GM18861 (cell line): ENCODE results near the gene TTLL10.
"Not testable (repeated sequence)": the region's sequence is repeated elsewhere in the genome, so short reads cannot be mapped to it uniquely, and the experiment has no call there.

Experiments used
- ATAC-seq: cut with Tn5 transposase; IDR thresholded peaks from one replicate; pipeline ENCODE4 v1.9.1; 2021; ENCODE audit not compliant: unreplicated experiment

The TTLL10 gene

GRCh38 chr1:1171161-1171545 is 2.5 kb upstream of the TTLL10 start:
- no peak for ATAC-seq

GRCh38 chr1:1171546-1172340 is 1.9 kb upstream of the TTLL10 start:
- no peak for ATAC-seq

- ATAC-seq = no peak
Observed at GRCh38 chr1:1173061-1173792, 453 bp upstream of the TTLL10 start.

DNA sequence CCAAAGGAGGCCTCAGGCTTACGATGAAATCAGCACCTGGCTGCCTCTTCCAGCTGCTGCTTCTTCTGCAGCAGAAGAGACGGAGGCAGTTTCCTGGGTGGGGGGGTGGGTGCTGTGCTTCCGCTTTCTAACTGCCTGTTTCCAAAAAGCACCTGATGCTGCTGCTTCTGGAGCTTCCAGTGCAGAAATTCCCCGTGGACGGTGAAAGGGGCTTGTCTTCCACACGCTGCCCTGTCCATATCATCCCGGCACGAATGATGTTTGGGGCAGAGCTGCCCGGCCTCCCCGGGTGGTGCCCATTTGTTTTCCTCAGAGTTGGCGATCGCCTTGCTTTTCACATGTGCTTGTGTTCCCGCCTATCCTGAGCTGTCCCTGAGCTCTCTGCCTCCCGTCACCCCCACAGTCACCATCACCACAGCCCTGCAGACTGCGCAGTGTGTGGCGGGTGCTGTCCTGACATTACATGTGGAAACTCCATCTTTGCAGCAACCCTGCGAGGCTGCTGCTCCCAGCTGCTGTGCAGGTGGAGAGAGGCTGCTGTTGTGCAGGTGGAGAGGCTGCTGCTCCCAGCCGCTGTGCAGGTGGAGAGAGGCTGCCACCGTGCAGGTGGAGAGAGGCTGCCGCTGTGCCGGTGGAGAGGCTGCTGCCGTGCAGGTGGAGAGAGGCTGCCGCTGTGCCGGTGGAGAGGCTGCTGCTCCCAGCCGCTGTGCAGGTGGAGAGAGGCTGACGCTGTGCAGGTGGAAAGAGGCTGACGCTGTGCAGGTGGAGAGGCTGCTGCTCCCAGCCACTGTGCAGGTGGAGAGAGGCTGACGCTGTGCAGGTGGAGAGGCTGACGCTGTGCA is 1.8 kb downstream of the TTLL10 start:
- no peak for ATAC-seq

DNA sequence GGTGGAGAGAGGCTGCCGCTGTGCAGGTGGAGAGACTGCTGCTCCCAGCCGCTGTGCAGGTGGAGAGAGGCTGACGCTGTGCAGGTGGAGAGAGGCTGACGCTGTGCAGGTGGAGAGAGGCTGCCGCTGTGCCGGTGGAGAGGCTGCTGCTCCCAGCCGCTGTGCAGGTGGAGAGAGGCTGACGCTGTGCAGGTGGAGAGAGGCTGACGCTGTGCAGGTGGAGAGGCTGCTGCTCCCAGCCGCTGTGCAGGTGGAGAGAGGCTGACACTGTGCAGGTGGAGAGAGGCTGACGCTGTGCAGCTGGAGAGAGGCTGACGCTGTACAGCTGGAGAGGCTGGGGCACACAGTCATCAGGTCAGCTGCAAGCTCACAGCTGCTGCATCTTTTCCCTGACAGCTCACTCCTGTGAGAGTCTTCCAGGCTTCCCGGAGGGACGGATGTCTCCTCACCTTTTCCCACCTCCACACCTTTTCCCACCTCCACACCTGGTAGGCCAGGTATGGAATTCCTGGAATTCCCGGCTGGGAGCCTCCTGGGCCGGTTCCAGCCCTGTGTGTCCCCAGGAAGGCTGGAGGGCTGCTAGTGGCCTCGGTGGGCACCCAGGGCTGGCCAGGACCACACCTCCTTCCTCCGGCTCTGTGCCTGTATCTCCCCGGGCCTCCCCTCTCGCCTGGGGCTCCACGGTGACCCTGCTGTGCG is 2.5 kb downstream of the TTLL10 start:
- not testable (repeated sequence) for ATAC-seq

DNA sequence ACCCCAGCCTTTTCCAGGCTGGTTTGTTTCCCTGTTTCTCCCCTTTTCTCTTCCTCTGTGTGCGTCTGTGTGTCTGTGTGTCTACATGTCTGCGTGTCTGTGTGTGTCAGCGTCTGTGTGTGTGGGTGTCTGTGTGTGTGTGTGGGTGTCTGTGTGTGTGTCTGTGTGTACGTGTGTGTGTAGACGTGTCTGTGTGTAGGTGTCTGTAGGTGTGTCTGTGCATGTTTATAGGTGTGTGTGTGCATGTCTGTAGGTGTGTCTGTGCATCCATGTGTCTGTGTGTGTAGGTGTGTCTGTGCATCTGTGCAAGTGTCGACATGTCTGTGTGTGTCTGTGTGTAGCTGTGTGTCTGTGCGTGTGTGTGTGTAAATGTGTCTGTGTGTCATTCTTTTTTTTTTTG is 3.3 kb downstream of the TTLL10 start:
- ATAC-seq = no peak

DNA sequence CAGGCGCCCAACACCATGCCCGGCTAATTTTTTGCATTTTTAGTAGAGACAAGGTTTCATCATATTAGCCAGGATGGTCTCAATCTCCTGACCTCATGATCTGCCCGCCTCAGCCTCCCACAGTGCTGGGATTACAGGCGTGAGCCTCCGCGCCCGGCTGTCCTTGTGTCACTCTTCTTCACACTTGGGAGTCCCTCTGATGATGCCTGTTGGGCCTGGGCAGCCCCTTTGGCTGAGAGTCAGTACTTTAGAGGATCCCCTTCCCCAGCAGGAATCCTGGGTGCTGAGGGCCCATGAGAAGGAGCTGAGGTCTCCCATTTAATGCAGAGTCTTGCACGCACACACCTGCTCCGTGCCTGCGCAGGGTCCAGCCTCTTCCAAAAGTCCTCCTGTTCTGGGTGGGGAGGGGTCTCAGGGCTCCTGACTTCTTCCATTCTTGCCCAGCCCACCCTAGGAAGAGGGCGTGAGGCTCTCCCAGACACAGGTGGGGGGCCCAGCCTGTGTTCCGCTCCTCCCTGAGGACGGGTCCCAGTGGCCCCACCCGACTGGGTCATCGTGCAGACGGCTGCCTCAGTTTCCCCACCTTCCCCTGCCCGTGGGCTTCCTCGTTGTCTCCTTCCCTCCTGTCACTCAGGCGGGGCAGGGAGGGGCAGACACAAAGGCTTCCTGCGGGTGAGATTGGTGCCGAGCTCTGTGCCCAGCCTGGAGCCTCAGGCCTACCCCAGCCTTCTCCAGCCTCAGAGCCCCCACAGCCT is 3.9 kb downstream of the TTLL10 start:
- ATAC-seq = no peak

GRCh38 chr1:1178794-1179331 is 5.2 kb downstream of the TTLL10 start:
- no peak for ATAC-seq

DNA sequence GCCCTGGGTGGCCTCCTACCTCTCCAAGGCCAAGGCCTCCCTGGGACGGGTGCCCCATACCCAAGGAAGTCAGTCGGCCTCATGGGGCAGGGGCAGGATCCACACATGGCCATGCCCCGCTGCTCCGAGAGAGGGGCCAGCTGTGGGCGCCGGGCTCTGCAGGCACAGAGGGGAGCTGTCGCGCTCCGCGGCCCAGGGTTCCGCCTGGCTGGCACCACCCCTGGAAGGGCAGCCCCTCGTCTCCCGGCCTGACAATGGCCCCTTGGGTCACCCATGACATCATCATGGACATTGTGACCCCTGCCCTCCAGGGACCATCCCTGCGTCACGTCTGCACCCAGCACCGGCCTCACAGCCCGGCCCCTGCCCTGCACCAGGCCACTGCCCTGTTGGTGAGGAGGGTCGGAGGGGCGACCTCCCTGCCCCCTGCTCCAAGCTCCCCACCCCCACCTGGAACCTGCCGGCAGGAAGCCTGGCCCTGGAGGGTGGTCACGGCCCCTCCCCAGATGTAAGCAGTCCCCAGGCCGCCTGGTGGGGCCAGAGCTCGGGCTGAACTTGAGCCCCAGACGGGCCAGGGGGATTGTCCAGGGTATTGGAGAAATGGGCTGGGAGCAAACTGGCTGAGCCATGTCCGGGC is 5.8 kb downstream of the TTLL10 start:
- ATAC-seq = no peak

- no peak for ATAC-seq
Observed at GRCh38 chr1:1179983-1180861, 6.5 kb downstream of the TTLL10 start.

GRCh38 chr1:1181129-1181937 is 7.7 kb downstream of the TTLL10 start:
- no peak for ATAC-seq

GRCh38 chr1:1181938-1182410 is 8.3 kb downstream of the TTLL10 start:
- ATAC-seq = no peak

- no peak for ATAC-seq
Observed at GRCh38 chr1:1182491-1183220, 9.0 kb downstream of the TTLL10 start.

DNA sequence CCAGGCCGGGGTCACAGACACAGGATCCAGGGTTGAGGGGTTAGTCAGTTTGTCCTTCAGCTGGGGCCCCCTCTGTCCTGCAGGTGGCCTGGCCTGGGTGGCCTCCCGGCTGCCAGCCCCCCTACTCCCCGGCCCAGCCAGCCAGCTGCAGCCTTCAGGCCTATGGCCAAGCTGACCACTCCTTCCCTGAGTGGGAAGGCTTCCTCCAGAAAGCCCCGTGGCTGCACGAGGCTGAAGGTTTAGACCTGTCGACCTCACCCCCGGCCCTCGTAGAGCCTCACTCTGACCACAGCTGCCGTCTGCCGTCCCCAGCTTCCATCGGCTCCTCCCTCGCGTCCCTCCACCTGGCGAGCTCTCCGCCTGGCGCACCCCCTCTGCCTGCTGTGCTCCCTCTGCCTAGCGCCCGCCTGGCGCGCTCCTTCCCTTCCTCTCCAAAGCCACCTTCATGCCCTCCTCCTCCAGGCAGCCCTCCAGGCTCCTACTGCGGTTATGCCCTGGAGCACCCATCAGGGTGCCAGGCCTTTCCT is 9.6 kb downstream of the TTLL10 start:
- ATAC-seq = no peak

GRCh38 chr1:1183833-1184775 is 10.4 kb downstream of the TTLL10 start:
- ATAC-seq = no peak
